Activated CD4-positive, alpha-beta T cell treated with anti-CD3 and anti-CD28 coated beads, Interleukin-2, amount 50 U/mL, for 48 hours (primary cell): ENCODE results near the gene DNAH1.

Source experiments
- DNase-seq, 2 experiments: peaks; one replicate each; pipeline ENCODE4 v3.0.0-alpha.2; 2020

The DNAH1 gene

DNA sequence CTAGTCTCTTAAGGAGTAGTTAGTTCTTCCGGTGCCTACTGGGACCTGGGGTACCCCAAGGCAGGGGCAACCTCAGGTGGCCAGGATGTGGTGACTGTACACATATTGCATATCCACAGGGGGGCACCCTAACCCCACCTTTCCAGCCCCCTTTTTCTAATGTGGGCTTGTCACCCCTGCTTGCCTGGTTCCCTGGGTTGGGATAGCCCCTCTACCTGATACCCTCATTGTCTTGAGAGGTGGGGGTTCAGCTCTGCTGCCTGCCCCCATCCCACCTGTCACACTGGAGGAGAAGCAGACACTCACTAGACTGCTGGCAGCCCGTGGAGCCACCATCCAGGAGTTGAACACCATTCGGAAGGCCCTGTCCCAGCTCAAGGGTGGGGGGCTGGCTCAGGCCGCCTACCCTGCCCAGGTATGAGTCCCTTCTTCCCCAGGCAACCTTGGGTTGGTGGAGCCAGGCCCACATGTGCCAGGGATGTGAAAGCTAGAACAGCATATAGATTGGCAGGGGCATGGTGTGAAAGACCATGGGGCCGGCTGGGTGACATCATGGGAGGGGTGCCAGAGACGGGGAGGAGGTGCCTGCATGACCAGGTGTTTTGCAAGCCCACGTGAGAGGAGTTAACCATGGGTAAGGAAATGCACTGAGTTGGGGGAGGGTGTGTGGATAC, 24.5 kb upstream of the DNAH1 start:
- peak in 1 of 2 experiments; percentile 47 for DNase-seq

DNA sequence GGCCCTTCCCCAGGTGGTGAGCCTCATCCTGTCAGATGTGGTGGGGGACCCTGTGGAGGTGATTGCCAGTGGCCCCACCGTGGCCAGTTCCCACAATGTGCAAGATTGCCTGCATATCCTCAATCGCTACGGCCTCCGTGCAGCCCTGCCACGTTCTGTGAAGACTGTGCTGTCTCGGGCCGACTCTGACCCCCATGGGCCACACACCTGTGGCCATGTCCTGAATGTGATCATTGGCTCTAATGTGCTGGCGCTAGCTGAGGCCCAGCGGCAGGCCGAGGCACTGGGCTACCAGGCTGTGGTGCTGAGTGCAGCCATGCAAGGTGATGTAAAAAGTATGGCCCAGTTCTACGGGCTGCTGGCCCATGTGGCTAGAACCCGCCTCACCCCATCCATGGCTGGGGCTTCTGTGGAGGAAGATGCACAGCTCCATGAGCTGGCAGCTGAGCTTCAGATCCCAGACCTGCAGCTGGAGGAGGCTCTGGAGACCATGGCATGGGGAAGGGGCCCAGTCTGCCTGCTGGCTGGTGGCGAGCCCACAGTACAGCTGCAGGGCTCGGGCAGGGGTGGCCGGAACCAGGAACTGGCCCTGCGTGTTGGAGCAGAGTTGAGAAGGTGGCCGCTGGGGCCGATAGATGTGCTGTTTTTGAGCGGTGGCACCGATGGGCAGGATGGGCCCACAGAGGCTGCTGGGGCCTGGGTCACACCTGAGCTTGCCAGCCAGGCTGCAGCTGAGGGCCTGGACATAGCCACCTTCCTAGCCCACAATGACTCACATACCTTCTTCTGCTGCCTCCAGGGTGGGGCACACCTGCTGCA, 23.7 kb upstream of the DNAH1 start:
- DNase-seq = no peak

DNA sequence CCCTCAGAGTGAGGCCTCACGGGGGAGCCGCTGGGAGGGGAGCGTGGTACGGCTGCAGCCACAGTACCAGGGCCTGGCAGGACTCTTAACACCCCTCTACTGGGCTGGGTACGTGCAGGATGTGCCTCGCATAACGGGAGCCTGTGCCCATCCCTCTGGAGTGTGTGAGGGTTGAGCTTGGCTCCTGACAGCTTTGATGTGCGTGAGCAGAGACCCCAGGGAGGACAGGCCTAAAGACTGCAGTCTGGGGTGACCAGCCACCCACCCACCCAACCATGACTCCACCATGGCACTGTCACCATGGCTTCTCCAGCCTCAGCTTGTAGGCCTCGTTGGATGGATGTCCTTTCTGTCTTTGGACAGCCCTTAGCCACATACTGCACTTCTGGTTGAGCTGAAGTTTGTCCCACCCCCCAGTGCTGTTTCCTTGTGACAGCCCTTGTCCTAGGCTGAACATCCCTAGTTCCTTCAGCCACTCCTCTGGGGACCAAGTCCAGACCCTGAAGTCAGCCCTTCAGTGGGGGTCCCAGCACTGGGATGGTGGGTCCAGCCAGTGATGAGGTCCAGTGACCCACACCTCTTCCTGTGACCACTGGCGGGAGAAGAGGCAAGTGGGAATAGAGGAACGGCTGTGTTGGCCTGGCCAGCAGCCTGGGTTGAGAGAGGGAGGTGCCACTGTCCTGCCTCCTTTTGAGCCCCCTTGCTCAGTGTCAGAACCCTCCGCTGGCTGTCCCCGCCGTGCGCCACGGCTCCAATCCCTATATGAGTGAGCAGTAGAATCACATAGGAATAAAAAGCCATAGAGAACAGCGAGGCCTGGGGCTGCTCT, 22.4 kb upstream of the DNAH1 start:
- DNase-seq = no peak

DNA sequence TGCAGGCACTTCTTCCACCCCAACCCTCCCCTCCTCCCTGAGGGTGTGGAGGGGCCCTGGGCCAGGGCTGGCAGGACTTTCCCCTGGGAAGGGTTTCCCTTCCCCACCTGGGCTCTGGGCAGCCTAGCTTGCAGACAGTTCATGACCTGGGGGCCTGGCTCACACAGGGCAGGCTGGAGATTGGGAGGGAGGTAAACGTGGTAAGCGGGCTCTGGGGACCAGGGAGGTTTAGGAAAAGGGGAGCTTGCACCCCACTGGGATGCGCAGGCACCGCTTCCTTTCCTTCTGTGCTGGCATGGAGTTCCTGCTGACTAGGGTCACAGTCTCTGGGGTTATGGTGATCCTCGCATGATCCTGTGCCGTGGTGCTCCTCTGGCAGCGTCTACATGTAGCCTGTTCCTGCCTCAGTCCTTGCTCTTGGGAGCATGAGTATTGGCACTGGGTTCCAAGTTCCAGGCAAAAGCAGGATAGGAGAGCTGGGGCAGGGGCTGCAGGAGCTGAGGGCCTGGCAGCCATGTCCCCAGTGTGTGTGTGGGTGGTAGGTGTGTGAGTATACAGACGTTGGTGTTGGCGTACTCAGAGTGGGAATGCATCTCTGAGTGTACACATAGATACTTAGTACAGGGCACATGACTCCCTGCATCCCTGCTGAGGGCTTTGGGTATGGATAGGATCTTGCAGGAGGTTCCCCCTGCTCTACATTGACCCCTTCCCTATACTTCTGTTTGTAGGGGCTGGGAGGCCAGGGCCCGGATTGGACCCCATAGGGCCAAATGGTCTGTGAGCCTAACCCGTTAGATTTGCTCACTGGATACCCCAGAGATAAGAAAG, 21.6 kb upstream of the DNAH1 start:
- no peak for DNase-seq

DNA sequence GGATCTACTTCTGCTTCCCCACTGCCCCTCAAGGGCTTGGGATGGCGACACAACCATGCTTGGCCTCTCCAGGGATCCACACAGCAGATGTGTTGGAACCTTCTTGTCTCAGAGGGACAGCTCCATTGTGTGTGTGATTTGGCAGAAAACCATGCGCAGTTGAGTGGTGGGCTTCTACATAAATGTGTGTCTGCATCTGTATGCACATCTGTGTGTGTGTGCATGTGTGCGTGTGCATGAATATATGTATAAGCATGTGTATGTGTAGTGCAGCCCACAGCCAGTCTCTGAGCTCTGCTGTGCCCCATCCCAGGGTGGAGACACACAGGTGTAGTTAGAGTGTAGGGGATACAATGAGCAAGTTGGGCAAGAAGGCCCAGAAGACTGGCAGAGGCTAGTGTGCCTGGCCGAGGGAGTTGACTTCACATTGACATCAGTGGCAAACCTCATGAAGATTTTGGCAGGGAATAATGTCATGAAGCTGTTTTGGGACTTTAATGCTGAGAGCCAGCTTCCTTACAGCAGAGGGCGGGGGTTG, 20.4 kb upstream of the DNAH1 start:
- DNase-seq = no peak

DNA sequence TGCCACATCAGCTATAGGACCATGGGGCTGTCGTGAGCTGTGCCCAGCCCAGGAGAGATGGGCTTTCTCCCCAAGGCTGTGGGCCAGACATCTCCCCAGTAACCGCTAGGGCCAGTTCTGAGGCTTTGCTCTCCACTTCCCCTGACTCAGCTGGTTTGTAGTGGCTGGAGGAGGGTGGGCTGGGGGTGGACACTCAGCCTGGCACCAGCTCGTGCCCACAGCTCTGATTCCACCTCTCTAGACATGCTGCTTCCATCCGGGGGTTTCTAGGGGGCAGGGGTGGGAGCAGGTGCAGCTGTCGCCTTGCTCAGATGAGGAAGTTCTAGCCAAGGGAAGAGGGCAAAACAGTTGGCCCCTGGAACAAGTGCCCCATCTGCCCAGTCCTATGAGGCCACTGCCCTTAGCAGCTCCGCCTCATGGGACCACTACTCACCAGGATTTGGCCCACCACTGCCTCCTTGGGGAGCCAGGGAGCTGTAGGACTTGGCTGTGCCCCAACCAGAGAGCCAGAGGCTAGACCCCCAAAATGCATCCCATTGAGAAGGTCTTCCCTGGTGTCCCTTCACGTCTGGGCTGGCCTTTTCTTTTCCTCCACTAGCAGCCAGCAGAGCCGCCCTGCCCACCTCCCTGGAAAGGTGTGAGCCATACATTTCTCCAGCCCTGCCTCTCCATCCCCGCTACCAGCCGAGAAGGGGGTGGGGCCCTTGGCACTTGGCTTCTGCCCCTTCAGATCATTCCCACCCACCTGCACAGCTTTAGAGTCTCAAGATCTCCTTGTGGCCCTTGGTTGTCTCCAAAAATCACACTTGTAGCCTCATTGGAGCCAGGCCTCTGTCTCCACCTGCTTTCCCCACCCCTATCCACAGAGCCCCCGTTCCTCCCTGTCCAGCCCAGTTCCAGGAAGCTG, 18.6 kb upstream of the DNAH1 start:
- no peak for DNase-seq

DNA sequence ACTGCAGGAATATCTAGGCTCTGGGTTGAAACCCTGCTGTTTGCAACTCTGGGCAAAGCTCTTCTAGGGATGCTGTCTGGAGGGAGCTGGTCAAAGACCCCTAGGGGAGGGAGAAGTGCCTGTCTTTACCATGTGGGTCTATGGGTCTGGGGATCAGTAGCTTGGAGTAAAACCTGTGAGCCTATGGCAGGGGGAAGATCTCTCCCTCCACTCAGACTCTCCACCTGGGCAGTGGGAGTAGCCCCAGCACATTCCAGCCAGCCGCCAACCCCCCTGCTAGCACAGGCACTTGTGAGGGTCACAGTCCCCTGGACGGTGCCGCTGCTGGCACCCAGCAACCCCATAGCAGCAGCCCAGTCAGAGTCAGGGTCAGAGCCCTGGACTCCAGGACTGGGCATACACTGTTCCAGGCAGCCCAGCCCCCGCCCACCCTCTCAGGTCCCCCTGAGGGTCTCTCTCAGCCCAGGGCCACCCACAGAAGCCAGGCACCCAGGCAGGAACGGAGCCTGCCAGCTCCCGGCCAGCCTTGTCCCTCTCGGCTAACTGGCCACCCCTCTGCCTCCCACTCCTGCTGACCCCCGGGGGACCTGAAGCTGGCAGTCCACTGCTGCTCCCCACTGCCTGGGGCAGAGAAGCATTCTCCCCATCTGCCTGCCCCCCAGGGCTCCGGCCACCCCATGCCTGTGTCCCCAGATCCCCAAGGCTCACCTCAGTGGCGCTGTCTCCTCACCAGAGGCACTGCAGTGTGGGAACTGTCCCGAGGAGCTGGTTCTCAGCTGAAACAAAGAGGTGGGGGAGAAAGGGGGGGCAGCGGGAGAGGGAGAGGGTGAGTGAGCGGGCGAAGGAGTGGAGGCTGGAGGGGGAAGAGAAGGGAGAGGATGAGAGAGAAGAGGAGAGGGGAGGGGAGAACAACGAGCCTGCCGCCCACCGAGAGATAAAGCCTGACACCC, 17.7 kb upstream of the DNAH1 start:
- DNase-seq = no peak

DNA sequence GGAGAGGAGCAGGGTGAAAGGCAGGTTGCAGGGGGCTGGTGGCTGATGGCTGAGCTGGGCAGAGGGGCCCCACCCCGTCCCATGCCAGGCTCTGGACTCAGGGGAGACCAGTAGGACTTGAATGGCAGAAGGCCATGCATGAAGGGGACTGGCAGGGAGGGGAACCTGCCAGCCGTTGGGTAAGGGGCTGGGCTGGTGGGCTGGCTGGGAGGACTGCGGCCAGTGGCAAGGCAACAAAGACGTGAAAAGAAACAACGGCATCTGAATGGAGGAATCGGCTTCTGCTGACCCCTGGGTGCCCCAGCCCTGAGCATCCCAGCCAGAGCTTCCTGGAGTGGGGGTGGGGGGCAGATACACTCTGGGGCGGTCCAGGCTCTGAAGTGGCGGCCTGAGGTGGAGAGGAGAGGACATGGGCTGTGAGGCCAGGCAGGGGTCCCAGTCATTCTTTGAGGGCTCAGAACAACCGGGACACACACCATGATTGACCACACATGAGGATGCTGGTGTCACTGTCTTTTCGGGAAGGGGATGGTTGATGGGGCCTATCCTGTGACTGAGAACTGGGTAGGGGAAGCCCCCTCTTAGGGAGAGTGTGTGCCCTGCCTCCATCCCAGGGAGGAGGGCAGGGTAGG, 16.8 kb upstream of the DNAH1 start:
- no peak for DNase-seq

DNA sequence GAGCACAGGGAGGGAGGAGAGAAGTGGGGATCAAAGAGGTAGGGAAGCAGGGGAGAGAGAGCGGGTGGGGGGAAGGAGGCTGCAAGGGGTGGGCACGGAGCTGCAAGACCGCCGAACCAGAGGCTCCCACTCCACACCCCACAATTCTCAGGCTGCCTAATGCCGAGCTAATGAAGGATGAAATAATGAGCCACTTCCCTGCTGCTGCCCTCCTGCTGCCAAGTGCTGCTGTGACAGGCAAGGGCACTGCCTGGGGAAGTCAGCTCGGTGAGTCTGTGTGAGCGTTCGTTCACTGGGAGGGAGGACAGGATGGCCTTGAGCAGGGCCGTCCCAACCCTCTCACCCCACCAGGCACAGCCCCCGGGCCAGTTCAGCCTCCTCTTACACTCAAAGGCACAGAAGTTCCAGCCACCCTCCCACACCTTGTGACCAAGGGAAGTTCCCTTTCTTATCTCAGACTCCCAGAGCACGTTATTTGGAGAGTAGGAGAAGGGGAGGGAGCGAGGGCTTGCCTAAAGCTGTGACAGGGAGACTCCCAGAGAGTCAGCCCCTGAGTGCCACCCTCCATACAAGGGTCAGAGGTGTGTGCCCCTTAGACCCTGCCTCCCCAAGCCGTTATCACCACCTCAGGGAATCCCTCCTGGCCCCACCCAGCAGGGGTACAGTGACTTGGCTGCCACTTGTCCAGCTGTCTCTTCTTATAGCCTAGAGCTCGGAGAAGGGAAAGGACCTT, 16.1 kb upstream of the DNAH1 start:
- DNase-seq = no peak

DNA sequence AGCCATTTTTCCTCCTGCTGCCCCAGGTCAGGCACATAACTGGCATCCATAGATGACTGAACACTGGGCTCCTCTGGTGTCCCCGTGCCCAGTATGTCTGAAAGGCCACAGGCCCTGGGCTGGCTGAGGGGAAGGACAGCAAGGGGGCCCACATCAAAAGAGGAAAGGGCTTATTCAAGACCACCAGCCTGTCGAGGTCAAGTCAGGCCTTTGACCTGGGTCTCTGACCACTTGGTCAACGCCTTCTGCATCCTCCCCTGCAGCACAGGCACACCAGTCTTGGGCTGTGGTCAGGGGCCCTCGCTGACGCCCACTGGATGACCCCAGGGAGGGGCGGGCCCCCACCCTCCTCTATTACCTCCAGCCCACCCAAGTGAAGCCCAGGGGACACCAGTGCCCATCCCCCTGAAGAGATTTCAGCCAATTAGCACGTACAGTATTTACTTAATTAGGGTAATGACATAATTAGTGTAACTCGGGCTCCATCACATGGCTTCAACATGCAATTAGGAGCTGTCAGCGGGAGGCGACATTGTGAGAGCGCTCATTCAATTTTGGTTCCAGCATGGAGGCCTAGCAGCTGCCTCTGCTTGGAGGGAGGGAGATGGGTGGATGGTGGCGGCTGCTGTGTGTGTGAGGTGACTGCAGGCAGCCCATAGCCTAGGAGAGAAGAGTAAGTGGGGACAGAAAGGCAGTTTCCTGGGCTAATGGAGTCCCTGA, 13.5 kb upstream of the DNAH1 start:
- no peak for DNase-seq

DNA sequence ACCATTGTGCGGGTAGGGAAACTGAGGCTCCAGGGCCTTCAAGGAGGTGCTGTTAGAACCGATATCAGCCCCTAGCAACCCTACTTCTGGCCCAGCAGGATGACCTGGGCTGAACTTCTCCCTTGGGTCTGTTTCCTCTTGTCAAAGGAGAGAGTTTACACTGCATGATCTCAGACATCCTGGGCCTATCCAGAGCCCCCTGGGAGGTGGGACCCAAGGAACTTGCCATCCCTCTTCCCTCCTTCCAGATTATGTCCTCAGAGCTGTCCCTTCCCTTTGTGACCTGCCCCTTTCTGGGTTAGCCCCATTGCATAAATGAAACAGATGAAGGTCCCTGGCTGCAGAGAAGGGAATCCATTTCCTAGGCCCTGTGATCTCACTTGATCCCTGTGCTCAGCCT, 12.3 kb upstream of the DNAH1 start:
- no peak for DNase-seq

DNA sequence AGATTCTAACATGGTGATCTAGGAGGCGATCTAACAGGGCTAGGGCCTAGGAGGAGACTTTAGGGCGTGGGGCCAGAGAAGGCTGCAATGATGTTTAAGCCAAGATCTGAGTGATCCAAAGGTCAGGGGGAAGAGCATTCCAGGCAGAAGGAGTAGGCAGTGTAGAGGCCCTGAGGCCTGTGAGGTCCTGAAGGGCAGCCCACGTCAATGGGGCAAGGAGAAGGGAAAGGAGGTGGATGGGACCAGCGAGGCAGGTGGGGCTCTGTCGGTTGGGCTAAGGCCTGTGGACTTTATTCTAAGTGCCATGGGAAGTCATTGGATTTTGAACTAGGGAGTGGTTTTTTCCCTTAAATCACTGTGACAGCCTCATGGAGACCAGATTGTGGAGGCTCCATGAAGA, 10.2 kb upstream of the DNAH1 start:
- DNase-seq = no peak

DNA sequence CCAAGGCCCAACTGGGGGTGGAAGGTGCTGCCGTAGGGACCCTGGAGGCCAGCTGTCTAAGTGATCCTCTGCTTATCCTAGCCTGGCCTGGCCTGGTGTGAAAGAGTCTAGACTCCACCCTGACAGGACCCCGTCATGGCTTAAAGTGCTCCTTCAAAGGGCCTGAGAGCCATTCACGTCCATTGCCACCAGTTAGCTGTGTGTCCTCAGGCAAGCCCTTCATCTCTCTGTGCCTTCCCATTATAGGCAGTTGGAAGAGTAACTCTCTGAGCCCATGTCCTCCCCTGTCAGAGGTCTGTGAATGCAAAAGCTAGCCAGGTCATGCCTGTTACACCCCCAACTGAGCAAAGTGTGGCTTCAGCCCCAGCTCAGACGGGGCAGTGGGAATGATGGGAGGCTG, 9.1 kb upstream of the DNAH1 start:
- DNase-seq = no peak

DNA sequence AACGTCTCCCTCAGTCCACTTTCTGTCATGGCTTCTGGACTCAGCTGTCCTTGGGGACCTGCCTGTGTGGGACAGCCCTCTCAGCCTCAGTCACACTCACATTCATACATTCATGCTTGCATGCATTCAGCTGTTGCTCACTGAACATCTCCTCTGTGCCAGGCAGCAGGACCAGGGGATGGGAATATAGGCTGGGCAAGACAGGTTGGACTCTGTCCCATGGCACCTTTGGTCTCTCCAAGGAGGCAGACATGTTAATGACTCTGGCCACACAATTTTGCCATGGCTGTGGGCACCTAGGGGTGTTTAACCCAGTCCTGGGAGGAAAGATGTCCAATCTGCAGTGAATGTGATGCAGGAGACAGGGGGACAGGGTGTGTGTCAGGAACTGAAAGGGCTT, 7.8 kb upstream of the DNAH1 start:
- DNase-seq = no peak

DNA sequence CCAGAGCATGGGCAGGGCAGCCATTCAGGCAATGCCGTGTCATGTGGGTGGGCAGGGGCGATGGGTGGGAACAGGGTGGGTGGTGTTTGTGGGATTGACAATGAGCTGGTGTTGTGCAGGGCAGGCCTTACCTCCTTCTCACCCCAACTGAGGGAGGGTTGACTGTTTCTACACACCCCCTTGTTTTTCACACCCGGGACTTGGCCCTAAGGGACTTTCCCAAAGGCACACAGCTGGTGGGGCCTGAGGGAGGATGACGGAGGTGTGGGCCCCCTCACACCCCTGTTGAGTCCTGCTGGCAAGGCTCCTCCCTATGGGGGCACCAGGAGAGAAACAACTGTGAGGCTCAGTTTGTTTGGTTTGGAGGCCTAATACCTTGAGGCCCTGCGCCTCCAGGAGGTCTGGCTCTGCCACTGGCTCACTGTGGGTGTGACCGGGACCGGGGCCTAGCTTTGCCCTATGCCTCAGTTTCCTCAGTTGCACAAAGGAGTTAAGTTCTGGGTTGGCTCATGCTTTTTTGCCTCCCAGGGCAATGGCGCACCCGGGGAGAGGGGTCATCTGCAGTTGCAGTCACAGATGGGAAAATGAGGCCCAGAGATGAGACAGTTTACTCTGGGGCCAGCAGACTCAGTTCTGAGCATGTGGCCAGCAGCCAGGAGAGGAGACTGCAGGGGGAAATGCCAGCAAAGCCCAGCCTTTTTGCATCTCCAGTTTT, 5.1 kb upstream of the DNAH1 start:
- peak; percentile 23 to 31 for DNase-seq

DNA sequence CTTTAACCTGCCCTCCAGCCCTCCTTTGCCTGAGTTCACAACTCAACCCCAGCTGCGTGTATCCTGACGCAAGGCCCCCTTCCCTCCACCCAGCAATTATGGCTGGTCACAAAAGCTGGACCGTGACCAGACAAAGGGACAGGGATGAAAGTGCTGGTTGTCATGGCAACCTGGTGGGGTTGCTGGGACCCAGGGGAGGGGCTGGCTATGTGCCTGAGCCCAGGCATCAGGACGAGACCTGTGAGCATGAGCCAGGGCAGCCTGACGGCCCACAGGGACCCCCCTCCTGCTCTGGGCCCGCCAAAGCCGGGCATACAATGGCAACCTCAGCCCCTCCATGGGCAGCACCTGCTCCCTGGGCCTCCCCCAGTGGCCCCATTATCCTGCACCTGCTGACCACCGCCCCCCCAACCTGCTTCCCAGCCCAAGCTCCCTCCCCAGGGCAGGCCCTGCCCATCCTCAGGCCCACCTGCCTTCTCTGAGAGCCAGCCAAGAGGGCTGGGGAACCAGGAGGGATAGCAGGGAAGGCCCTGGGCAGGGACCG, 4.5 kb upstream of the DNAH1 start:
- DNase-seq = no peak

DNA sequence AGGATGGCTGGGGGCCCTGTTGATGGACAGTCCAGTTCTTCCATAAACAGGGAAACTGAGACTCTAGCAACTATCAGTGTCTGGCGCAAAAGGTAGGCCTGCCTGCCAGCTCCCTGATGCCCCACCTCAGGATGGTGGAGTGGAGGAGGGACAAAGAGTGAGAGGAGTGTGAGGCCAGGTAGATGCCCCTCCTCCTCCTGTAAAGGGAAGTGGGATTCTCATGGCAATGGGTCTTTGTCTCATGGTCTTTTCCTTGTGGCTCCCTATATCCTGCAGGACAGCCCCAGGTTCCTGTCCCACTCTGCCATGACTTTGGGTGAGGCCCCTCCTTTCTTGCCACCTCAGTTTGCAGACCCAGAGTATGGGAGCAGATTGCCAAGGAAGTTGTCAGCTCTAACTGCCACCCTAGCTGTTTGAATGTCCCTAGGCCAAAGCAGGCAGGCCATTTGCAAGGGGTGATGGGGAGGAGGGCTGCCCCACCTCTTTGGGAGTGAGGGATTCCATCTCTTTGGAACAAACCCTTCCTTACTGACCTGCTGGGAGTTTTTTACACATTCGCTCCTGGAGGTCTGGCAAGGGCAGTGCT, 2.8 kb upstream of the DNAH1 start:
- no peak for DNase-seq
